ENCODE data around the gene PIP5K1B. TPM values are rescaled to one million over a fixed set of nuclear protein-coding genes. Genes with fewer than 3 reads are reported as not detected.

PIP5K1B gene
- total RNA-seq, 3 donors from 2014 or later, result 60.0 to 122 (median 73.3) TPM

- intact Hi-C loops (cut with DNase I, micrococcal nuclease), result no loop called here
- DNase-seq (no peak), ATAC-seq (no peak)
- Histone ChIP-seq H3K36me3 (ENCODE audit: low read depth) (no peaks in the 10 kb centered on the region), H3K9me3 (no peaks in the 10 kb centered on the region), H3K4me1 (ENCODE audit: low read depth) (no peaks in the 10 kb centered on the region), H3K4me3 (no peak overlapping the region)
- no peak for TF ChIP-seq CTCF (IDR thresholded peaks at IDR 0.05)
Observed at GRCh38 chr9:68843239-68843638, 138.2 kb downstream of the PIP5K1B start.

GRCh38 chr9:68844157-68844556 lies 139.1 kb downstream of the PIP5K1B start:
- no peak for TF ChIP-seq CTCF (IDR thresholded peaks at IDR 0.05)
- no peaks in the 10 kb centered on the region for H3K9me3 ChIP-seq
- DNase-seq (peak in 1 of 3 donors; percentile 12), ATAC-seq (peak; percentile 30)
- no peak overlapping the region for H3K4me3 ChIP-seq
- no peaks in the 10 kb centered on the region for H3K36me3 ChIP-seq (ENCODE audit: low read depth)
- intact Hi-C loops (cut with DNase I, micrococcal nuclease), result no loop called here
- no peaks in the 10 kb centered on the region for H3K4me1 ChIP-seq (ENCODE audit: low read depth)

- H3K4me1 ChIP-seq (ENCODE audit: low read depth), result no peaks in the 10 kb centered on the region
- DNase-seq, result peak in 2 of 3 donors; percentile 40 to 72
- intact Hi-C loops (cut with DNase I, micrococcal nuclease), result no loop called here
Observed at GRCh38 chr9:68844631-68845612, 139.9 kb downstream of the PIP5K1B start.

GRCh38 chr9:68847765-68848164 lies 142.7 kb downstream of the PIP5K1B start:
- Histone ChIP-seq H3K36me3 (ENCODE audit: low read depth) (no peaks in the 10 kb centered on the region), H3K4me1 (ENCODE audit: low read depth) (no peaks in the 10 kb centered on the region), H3K9me3 (no peaks in the 10 kb centered on the region), H3K4me3 (no peak overlapping the region)
- DNase-seq (no peak), ATAC-seq (no peak)
- intact Hi-C loops (cut with DNase I, micrococcal nuclease), result no loop called here
- TF ChIP-seq CTCF (IDR thresholded peaks at IDR 0.05), result no peak

More at GRCh38 chr9:68844631-68845612, 139.9 kb downstream of the PIP5K1B start:
- Histone ChIP-seq H3K4me3 (no peak overlapping the region), H3K36me3 (ENCODE audit: low read depth) (no peaks in the 10 kb centered on the region), H3K9me3 (no peaks in the 10 kb centered on the region)
- TF ChIP-seq CTCF (IDR thresholded peaks at IDR 0.05), result no peak
- ATAC-seq, result peak; percentile 51

- no peaks in the 10 kb centered on the region for H3K36me3 ChIP-seq (ENCODE audit: low read depth)
- TF ChIP-seq CTCF (IDR thresholded peaks at IDR 0.05), result no peak
- intact Hi-C loops (cut with DNase I, micrococcal nuclease), result no loop called here
- DNase-seq (no peak), ATAC-seq (no peak)
- no peak overlapping the region for H3K4me3 ChIP-seq
- no peaks in the 10 kb centered on the region for H3K9me3 ChIP-seq
- no peaks in the 10 kb centered on the region for H3K4me1 ChIP-seq (ENCODE audit: low read depth)
Observed at GRCh38 chr9:68851657-68852056, 146.6 kb downstream of the PIP5K1B start.
